AG10803 (cell line): ENCODE measurements around the gene PAK1.

ENCODE experiments used
- DNase-seq: peaks from one replicate; pipeline ENCODE4 v3.0.0; 2010; ENCODE audit warnings: low read depth
- H3K4me3 ChIP-seq: 2 replicates; pipeline ENCODE4 v1.5.1; 2011; ENCODE audit warnings: mild to moderate bottlenecking, low read length, control low read depth
- TF ChIP-seq, protein P1 (sequence below): conservative IDR thresholded peaks from 2 replicates; pipeline ENCODE4 v1.5.1; 2011; ENCODE audit warnings: mild to moderate bottlenecking, low read length, control low read depth, inconsistent platforms

PAK1 gene

DNA sequence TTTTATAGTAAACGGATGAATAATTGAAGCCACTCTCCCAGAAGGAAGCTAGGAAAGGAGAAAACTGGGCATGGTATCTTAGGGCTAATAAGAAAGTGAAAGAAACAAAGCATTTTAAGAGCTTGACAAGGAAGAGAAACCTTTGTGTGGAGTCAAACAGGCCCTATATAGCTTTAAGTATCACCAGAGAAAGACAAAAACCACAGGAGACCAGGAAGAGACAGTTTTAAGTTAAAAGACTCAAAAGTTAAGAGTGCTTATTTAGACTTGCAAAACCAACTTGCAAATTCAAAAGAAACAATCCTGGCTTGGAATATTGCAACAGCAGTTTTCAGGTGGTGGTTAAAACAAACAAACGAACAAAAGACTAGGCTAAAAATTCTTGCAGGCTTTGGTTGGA lies 3.4 kb downstream of the PAK1 start:
- TF ChIP-seq, protein P1, sequence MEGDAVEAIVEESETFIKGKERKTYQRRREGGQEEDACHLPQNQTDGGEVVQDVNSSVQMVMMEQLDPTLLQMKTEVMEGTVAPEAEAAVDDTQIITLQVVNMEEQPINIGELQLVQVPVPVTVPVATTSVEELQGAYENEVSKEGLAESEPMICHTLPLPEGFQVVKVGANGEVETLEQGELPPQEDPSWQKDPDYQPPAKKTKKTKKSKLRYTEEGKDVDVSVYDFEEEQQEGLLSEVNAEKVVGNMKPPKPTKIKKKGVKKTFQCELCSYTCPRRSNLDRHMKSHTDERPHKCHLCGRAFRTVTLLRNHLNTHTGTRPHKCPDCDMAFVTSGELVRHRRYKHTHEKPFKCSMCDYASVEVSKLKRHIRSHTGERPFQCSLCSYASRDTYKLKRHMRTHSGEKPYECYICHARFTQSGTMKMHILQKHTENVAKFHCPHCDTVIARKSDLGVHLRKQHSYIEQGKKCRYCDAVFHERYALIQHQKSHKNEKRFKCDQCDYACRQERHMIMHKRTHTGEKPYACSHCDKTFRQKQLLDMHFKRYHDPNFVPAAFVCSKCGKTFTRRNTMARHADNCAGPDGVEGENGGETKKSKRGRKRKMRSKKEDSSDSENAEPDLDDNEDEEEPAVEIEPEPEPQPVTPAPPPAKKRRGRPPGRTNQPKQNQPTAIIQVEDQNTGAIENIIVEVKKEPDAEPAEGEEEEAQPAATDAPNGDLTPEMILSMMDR, result no peak
- DNase-seq, result no peak
- no peak overlapping the region for H3K4me3 ChIP-seq

DNA sequence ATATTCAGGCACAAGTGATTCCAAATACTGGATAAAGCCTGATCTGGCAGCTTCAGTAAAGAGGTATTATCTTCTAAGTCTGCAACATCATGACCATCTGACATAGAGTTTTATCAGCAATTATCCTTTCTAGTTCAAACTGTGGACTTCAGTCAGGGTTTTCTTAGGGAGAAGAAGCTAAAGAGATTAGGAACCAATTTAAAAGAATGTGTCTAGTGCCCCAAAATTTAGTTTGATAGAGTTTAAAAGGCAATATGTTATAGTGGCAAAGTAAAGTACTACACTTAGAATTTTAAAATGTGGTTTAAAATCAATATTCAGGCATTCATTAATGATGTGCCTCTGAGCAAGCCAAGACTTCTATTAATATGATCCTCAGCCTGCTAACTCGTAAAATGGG lies 5.4 kb downstream of the PAK1 start:
- no peak for DNase-seq
- H3K4me3 ChIP-seq, result no peak overlapping the region
- TF ChIP-seq, protein P1, result no peak

DNA sequence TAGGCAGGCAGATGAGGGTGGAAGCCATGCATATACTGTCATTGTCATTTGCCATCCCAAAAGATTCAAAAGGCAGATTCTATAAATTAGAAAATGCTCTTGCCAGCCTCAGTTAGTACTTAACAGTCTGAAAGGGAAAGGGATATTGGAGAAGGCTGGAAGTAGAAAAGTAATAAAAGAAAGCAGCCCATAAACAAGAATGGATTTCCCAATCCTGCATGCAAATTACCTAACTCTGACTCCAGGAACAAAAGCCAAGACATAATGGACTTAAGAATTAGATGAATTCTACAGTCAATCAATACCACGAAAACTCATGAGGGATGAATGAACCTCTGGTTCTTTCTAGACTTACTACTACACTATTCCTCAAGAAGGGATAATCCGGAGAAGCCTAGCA lies 5.9 kb downstream of the PAK1 start:
- H3K4me3 ChIP-seq, result no peak overlapping the region
- TF ChIP-seq, protein P1, result no peak
- DNase-seq, result peak; percentile 14

DNA sequence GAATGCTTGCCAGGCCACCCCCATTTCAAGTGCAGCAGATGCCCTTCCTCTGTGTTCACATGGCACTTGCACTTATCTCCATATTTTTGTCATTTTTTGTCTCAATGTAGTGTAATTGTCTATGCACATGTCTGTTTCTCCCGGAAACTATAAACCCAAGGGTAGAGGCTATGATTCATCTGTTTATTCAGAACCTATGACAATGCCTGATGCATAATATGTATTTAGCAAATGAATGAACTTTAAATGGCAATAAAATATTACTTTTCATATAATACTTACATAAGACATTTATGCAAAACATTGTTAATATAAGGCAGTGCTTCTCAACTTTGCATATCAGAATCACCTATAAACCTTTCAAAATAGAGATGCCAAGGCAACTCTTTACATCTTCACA lies 6.7 kb downstream of the PAK1 start:
- no peak overlapping the region for H3K4me3 ChIP-seq
- TF ChIP-seq, protein P1, result no peak
- no peak for DNase-seq

DNA sequence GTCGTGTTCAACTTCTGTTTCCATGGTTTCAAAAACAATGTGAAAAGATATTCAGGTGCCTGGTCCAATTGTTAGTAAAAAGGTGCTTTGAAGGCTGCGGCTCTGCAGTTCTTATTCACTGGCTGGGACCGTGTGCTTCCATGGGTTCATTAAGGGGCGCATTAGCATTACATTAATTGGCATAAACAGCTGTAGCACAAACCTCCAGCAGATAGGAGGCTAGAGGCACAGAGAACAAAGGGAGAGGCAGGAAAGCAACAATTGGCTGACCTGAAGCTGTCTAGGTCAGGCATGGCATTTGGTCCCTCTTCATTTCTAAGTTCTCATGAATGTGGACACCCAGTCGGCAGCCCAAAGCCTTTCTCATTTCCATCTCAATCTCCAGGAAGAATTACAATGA lies 16.6 kb downstream of the PAK1 start:
- no peak overlapping the region for H3K4me3 ChIP-seq
- no peak for DNase-seq
- TF ChIP-seq, protein P1, result no peak

DNA sequence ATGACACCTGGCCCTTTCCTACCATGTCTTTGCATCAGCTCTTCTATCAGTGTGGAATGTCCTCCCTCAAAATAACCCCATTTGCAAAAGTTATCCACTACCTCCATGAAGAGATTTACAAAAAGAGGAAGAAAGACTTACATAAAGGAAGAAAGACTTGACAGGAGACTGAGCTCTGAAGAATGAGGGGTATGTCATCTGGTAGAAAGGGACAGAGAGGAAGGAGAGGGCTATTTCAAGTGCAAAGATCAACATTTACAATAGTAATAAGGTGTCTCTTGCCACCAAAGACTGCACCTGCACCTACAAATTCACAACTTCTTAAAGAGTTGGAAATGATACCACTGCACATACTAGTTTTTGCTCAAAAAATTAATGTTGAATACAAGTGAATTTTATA lies 18.2 kb downstream of the PAK1 start:
- TF ChIP-seq, protein P1, result no peak
- DNase-seq, result no peak

DNA sequence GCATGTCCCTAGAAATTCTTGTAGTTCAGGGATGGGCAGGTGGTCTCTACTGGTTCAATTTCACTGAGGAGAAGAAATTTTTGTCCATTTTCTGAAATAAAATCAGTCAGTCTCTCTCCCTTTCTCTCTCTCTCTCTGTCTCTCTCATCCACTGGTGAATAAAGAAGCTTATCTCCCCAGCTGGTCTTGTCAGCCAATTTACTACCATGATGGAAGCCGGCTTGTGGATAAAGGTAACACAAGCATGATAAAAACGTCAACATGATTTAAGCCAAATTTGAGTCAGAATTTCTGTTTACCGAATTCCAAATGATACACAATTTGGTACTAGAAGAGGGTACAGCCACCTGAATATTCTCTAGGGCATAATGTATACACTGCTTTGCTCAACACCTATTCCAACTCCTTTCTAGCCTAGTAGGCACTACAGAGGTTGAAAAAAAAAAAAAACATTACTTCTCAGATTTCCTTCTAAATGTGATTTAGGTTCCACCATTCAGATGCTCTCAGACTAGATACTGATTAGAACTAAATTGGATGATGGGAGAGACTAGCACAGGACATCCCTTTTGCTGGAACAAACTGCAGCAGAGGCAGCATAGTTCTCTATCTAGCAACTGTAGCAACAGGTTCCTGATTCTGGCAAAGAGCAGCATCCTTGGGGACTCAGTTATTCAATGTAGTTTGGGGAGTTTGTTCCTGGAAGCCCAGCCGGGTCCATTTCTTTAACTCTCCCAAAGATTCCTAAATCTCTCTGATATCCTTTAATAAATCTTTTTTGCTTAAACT lies 18.8 kb downstream of the PAK1 start:
- no peak for DNase-seq
- no peak overlapping the region for H3K4me3 ChIP-seq
- TF ChIP-seq, protein P1, result no peak

More for the DNA sequence above, 18.2 kb downstream of the PAK1 start:
- H3K4me3 ChIP-seq, result no peak overlapping the region
